ENCODE data around the gene DNAJC10. TPM values are rescaled to one million over a fixed set of nuclear protein-coding genes. Genes with fewer than 3 reads are reported as not detected.

DNAJC10 gene
- total RNA-seq, 1 donor from 2014 or later: 262 TPM

DNA sequence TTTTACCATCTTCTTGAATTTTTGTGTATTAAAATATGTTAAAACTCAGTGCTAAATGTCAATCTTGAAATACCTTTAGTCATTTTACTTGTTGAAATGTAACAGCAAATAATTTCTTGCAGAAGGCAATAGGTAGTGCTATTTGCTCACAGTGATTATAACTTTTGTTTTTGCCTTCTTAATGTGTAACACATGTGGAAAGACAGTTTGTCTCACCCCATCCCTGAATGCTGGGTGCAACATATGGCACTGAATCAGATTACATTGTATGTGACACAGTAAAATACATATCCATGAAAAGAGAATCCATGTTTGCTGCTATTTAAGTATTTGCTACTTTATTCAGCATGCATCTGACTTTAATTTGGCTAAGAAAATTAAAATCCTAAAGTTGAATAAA is 115.0 kb downstream of the DNAJC10 start:
- peaks cover 22% of the 10 kb centered on the region for H3K4me1 Mint-ChIP-seq (ENCODE audit: low read depth)
- H3K36me3 Mint-ChIP-seq (ENCODE audit: insufficient read depth): peaks cover 15% of the 10 kb centered on the region
- H3K27me3 Mint-ChIP-seq: no peaks in the 10 kb centered on the region
- DNase-seq (ENCODE audit: low spot score, unreplicated experiment): no peak
- H3K9me3 Mint-ChIP-seq (ENCODE audit: low read depth): peaks cover 4% of the 10 kb centered on the region
- H3K27ac Mint-ChIP-seq: no peak overlapping the region
- H3K4me3 Mint-ChIP-seq (ENCODE audit: low read depth): no peak overlapping the region
- TF ChIP-seq, protein P1, sequence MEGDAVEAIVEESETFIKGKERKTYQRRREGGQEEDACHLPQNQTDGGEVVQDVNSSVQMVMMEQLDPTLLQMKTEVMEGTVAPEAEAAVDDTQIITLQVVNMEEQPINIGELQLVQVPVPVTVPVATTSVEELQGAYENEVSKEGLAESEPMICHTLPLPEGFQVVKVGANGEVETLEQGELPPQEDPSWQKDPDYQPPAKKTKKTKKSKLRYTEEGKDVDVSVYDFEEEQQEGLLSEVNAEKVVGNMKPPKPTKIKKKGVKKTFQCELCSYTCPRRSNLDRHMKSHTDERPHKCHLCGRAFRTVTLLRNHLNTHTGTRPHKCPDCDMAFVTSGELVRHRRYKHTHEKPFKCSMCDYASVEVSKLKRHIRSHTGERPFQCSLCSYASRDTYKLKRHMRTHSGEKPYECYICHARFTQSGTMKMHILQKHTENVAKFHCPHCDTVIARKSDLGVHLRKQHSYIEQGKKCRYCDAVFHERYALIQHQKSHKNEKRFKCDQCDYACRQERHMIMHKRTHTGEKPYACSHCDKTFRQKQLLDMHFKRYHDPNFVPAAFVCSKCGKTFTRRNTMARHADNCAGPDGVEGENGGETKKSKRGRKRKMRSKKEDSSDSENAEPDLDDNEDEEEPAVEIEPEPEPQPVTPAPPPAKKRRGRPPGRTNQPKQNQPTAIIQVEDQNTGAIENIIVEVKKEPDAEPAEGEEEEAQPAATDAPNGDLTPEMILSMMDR (IDR thresholded peaks at IDR 0.05; ENCODE audit: unreplicated experiment): no peak

GRCh38 chr2:182831921-182832320 is 115.9 kb downstream of the DNAJC10 start:
- Mint-ChIP-seq H3K4me3 (ENCODE audit: low read depth) (no peak overlapping the region), H3K27me3 (no peaks in the 10 kb centered on the region), H3K9me3 (ENCODE audit: low read depth) (peaks cover 4% of the 10 kb centered on the region), H3K27ac (no peak overlapping the region), H3K4me1 (ENCODE audit: low read depth) (peaks cover 13% of the 10 kb centered on the region), H3K36me3 (ENCODE audit: insufficient read depth) (peaks cover 15% of the 10 kb centered on the region)
- DNase-seq (ENCODE audit: low spot score, unreplicated experiment): no peak
- TF ChIP-seq, protein P1 (IDR thresholded peaks at IDR 0.05; ENCODE audit: unreplicated experiment): no peak

DNA sequence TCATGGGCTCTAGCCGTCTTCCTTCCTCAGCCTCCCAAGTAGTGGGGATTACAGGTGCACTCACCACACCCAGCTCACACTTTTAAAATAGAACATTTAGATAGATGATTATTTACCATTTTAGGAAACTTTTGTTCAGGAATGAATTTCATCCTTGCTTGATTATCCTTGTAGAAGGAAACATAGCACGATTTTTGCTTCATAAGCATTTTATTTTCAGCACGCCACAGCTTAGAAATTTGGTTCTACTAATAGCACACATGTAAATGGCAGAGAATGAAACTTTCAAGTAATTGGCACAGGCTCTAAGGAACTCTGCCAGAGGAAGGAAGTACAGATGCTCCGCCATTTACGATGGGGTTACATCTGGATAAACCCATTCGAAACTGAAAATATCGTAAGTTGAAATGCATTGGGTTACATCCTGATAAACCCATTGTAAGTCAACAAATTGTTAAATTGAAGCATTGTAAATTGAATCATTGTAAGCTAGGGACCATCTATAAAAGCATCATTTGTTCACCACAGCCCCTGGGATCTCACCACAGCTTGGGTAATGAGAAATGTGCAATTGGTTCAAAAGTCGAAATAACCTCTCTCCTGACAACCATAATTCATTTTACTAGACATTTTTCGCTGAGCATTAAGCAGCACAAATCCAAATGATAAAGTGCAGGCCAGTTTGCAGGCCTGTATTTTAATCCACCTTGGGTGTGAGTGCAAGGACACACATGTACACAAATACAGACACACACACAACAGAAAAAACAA is 117.2 kb downstream of the DNAJC10 start:
- Mint-ChIP-seq H3K9me3 (ENCODE audit: low read depth) (peaks cover 4% of the 10 kb centered on the region), H3K4me1 (ENCODE audit: low read depth) (peaks cover 13% of the 10 kb centered on the region), H3K36me3 (ENCODE audit: insufficient read depth) (peaks cover 20% of the 10 kb centered on the region), H3K4me3 (ENCODE audit: low read depth) (no peak overlapping the region), H3K27me3 (no peaks in the 10 kb centered on the region), H3K27ac (no peak overlapping the region)
- TF ChIP-seq, protein P1 (IDR thresholded peaks at IDR 0.05; ENCODE audit: unreplicated experiment): no peak
- DNase-seq (ENCODE audit: low spot score, unreplicated experiment): no peak

DNA sequence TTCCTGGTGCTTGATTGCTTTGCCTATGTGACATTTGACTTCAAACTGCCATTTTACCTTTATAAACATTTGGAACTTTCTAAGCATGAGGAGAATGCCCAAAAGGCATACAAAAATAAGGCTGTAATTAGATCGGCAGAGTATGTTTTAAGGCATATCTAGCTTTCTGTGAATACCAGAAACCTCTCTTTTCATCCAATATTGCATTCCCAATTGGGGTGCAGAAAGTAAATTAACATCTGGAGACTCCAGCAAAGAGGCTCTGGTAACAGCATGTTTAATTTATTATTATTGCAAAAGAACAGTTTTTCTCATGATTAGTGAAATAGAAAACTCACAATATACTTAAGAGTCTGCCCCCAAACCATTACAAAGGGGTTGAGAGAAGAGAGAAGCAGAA is 118.2 kb downstream of the DNAJC10 start:
- H3K4me3 Mint-ChIP-seq (ENCODE audit: low read depth): no peak overlapping the region
- H3K27ac Mint-ChIP-seq: no peak overlapping the region
- H3K36me3 Mint-ChIP-seq (ENCODE audit: insufficient read depth): peaks cover 20% of the 10 kb centered on the region
- DNase-seq (ENCODE audit: low spot score, unreplicated experiment): no peak
- H3K9me3 Mint-ChIP-seq (ENCODE audit: low read depth): peaks cover 4% of the 10 kb centered on the region
- peaks cover 18% of the 10 kb centered on the region for H3K4me1 Mint-ChIP-seq (ENCODE audit: low read depth)
- TF ChIP-seq, protein P1 (IDR thresholded peaks at IDR 0.05; ENCODE audit: unreplicated experiment): no peak
- H3K27me3 Mint-ChIP-seq: no peaks in the 10 kb centered on the region

DNA sequence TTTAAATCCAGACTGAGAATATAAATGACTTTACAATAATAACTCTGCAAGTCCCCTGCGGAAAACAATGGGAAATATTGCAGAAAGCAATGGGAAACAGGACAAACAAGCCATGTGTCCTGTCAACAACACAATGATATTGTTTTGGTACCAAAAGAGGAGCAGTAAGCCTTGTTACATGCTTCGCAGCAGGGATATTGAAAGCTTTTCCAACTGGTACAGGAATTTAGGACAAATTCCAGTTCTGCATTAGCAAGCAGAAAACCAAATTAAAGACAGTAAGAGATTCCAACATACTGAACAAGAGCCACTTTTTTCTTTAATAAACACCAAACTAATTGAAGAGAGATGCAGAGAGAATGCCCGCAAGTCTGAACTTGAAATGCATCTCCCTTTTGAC is 120.4 kb downstream of the DNAJC10 start:
- DNase-seq (ENCODE audit: low spot score, unreplicated experiment): no peak
- peaks cover 20% of the 10 kb centered on the region for H3K36me3 Mint-ChIP-seq (ENCODE audit: insufficient read depth)
- H3K4me1 Mint-ChIP-seq (ENCODE audit: low read depth): peaks cover 29% of the 10 kb centered on the region
- H3K27me3 Mint-ChIP-seq: no peaks in the 10 kb centered on the region
- no peaks in the 10 kb centered on the region for H3K9me3 Mint-ChIP-seq (ENCODE audit: low read depth)
- H3K27ac Mint-ChIP-seq: no peak overlapping the region
- H3K4me3 Mint-ChIP-seq (ENCODE audit: low read depth): no peak overlapping the region
- TF ChIP-seq, protein P1 (IDR thresholded peaks at IDR 0.05; ENCODE audit: unreplicated experiment): no peak

Other genes starting within 250 kb of the DNAJC10 start
- 38.2 and 45.5 TPM in 2 replicates for gene FRZB, start 150.4 kb downstream of the DNAJC10 start, total RNA-seq